Occipital lobe (tissue), 2 donors: ENCODE measurements around the gene PHF20. TPM values are rescaled to one million over a fixed set of nuclear protein-coding genes. Genes with fewer than 3 reads are reported as not detected.
"Not testable (repeated sequence)": the region's sequence is repeated elsewhere in the genome, so short reads cannot be mapped to it uniquely, and the experiment has no call there.

Experiments
- DNase-seq: peaks from one replicate; lab custom pipeline; 2025; lab: John Stamatoyannopoulos, UW
- total RNA-seq: library from RNA; depleted of rRNA; stranded (reverse); fragments of >200 nt; gene quantifications from one replicate; pipeline ENCODE4 v1.2.3, GENCODE V29; 2014

Gene PHF20
- total RNA-seq, 1 donor from 2014 or later = 46.3 TPM

DNA sequence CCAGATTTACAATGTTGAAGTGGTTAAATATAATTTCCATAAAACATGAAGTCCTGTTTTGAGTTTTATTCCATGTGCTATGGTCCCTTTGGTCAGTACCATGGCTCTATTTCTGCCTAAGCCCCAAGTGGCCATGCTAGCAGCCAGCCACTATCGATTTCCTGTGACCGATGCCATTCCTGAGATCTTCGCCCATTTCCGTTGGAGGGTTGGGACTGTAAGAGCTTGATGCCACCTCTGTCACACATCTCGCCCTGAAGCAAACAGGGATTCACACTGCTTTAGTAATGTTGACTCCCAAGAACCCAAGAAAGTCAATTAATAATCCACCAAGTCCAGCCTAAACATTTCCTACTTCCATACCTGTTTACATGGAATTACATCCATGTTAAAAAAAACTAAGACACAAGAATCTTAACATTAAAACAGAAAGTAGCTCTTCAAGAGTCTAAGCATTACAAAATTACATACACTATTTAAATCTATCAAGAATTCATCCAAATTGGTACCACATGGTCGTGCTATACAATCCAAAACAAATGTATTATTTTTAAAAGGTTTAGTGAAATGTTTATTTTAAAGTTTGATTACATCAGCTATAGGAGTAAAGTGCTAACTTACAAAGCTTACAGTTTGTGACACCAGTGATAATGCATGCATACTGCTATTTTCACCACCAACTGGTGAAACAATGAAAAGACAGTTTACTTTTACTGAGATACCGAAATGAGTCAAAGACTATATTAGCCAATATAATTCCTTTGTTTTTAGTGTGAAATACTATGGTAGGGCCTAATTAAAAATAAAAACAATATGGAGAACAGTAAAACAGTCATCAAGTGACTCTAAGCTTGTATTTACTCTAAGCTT lies 32.3 kb upstream of the PHF20 start:
- DNase-seq = no peak

GRCh38 chr20:35741892-35742740 lies 29.7 kb upstream of the PHF20 start, which contains the start of gene RBM39:
TSS of gene RBM39 (minus strand) at chr20:35742260. CDS start at chr20:35740874, 1,386 bp downstream.
- peak; percentile 99 for DNase-seq

DNA sequence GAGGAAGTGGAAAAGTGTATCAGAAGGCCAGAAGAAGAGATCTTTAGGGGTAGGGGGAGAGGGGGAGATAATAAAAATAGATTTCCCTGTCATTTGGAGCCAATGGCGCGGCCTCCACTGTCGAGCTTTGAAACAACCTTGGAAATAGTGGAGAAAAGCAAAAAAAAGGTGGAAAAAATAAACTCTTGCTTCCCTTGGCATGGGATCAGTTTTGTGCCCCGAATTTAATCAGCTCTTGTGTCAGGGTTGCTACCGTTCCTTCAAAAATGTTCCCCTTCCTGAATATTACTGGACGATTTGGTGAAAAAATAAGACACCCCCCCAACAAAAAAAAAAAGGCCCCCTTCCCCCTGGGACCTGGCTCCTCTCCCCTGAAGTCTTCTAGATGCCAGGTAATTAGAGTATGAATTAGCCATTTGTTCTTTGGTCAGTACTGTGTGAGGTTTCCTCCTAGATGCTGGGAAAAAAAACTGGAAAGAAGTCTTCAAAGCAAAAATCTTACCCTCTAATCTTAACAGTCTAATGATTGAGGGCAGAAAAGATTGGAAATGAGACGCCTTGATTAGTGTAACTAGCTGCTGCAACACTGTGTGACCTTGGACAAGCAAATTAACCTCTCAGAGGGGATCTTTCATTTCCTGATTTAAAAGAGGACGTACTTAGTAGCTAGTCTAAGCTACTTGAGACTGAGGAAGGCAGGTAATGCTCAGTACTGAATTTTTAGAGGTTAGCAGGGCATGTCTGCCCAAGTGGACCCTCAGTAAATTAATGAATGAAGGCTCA lies 28.9 kb upstream of the PHF20 start:
- DNase-seq = no peak

GRCh38 chr20:35743693-35744491 lies 27.9 kb upstream of the PHF20 start:
- DNase-seq = no peak

GRCh38 chr20:35744492-35744841 lies 27.3 kb upstream of the PHF20 start:
- not testable (repeated sequence) for DNase-seq

- DNase-seq = no peak
Measured at GRCh38 chr20:35750611-35751010, 21.2 kb upstream of the PHF20 start.

DNA sequence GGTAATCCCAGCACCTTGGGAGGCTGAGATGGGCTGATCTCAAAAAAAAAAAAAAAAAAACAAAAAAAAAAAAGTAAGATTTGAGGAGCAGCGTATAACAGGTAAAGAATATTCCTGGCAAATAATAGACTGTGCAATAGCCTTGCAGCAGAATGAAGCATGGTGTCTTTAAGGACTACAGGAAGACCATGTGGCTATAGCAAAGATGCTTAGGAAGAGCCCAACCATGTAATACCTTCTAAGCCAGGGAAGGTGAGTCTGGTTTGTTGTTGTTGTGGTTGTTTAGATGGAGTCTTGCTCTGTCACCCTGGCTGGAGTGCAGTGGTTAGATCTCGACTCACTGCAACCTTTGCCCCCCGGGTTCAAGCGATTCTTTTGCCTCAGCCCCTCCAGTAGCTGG lies 15.4 kb upstream of the PHF20 start:
- no peak for DNase-seq

- no peak for DNase-seq
Measured at GRCh38 chr20:35757098-35757705, 14.6 kb upstream of the PHF20 start.

- not testable (repeated sequence) for DNase-seq
Measured at GRCh38 chr20:35761548-35761947, 10.3 kb upstream of the PHF20 start.

DNA sequence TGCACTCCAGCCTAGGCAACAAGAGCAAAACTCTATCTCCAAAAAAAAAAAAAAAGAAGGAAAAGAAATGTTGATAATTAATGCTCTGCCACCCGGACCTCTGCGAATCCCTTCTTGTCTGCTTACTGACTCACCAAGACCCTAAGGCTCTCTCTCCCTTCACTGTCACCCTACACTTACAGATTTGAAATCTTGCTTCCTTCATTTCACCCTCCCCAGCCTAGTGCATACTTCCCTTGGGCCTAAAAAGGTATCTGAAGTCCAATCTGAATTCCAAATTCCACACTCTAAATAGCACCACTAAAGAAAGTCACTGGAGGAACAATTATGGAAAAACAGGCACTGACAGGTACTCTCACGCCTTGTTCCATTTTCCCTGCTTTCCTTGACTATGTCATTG lies 9.4 kb upstream of the PHF20 start:
- no peak for DNase-seq

DNA sequence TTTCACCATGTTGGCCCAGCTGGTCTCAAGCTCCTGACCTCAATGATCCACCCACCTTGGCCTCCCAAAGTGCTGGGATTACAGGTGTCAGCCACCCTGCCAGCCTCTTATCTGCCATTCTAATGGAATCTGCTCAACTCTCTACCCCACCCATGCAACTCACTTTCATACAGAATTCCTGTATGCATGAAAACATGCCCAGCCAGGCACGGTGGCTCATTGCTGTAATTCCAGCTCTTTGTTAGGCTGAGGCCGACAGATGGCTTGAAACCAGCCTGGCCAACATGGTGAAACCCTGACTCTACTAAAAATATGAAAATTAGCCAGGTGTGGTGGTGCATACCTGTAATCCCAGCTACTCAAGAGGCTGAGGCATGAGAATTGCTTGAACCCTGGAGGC lies 6.9 kb upstream of the PHF20 start:
- DNase-seq = not testable (repeated sequence)

- DNase-seq = no peak
Measured at GRCh38 chr20:35766843-35767242, 5.0 kb upstream of the PHF20 start.

GRCh38 chr20:35767683-35768481 lies 3.9 kb upstream of the PHF20 start:
- no peak for DNase-seq

DNA sequence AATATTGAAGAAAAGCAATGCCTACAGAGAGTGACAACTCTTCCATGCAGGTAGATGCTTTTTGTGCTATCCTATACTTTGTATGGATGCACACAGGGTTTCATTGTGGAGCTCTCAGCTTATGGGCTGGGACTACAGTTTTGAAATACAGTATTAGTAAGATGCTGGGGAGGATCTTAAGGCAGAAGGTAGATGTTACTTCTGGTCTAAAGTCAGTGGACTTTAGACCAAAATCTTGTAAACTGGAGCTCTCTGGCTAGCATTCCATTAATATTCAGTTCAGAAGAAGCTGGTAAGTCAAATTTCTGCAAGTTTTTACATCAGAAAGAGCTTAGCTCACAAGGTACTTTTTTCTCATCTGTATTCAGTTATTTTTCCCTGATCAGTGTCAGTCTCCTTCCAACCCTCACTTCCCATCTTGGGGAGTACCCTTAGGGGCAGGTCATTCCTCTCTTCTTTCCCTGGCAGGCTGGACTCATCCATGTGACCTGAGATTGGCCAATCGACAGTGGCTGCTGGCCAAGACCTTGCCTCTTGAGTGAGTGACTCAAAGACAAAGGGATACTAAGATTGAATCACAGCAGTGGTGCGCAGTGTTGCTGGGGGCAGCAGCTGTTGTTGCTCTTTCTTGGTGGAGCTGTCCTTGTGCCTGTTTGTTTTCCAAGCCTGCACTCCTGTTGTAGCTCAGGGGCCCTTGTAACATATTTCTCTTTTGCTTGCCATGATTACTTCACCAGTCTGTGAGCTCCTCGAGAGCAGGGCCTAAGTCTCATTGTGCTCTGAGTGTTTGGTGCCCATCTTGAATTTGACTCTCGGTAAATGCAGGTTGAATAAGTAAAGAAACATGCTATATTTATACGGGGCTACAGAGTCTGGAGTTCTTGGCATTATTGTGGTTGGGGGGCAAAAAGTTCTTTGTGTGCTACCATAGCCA lies 2.8 kb upstream of the PHF20 start:
- peak; percentile 66 for DNase-seq

GRCh38 chr20:35771367-35771688 lies 487 bp upstream of the PHF20 start:
- DNase-seq = no peak

GRCh38 chr20:35772563-35773058 lies 796 bp downstream of the PHF20 start:
- no peak for DNase-seq

DNA sequence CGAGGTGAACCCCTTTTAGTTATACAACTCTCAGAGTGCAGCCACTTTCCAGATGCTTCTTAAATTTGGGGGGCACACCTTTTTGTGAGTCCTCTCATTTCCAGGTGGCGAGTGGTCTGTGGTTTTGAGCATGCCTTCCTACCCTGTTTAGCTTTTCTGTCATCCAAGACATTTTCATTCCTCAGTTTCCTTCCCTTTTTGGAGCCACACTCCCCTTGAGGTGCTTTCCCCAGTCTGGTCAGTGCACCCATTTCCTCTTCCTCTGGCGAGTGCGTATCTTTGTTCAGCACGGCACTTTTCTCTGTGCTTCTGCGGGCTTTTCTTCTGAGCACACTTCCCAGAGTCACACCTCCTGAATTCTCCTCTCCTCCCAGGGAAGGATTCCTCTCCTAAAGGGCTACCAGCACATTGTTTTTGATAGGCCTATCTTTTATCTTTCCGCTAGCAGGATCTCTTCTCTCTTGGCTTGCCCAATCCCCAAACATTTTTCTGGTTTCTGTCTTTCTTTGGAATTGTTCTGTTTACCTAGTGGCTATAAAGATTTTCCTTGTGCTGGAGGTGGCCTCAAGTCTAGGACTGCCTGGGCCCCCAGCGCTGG lies 1.4 kb downstream of the PHF20 start:
- no peak for DNase-seq

GRCh38 chr20:35774391-35774790 lies 2.6 kb downstream of the PHF20 start:
- DNase-seq = no peak
